GM18517 (cell line): ENCODE results near the gene ZNF454.

Experiments
- ATAC-seq: cut with Tn5 transposase; IDR thresholded peaks from one replicate; pipeline ENCODE4 v1.9.1; 2021; ENCODE audit warnings: mild to moderate bottlenecking, moderate library complexity; ENCODE audit not compliant: unreplicated experiment

ZNF454 gene

GRCh38 chr5:178992291-178992895 lies 51.4 kb downstream of the ZNF454 start:
- no peak for ATAC-seq

DNA sequence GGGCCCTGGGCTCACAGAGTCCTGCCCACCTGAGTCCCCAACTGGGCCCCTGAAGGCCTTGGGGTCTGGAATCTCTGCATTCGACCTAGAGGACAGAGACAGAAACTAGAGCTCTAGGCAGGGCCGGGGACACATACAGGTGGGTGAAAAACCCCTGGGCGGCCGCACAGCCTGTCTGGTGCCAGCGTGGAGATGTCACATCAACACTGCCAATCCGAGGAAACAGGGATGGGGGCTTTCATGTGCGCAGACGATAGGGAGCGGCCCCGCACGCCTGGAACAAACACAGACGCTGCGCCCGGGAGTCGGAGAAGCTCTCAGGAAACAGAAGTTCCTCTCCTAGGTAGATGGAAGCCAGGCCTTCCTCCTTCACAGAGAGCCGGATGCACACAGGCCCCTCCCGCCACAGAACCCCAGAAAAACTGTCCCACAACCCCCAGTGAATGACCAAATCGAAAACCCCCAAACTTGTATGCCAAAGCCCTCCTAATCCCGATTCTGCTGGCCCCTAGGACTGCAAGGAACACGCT lies 52.3 kb downstream of the ZNF454 start:
- no peak for ATAC-seq

DNA sequence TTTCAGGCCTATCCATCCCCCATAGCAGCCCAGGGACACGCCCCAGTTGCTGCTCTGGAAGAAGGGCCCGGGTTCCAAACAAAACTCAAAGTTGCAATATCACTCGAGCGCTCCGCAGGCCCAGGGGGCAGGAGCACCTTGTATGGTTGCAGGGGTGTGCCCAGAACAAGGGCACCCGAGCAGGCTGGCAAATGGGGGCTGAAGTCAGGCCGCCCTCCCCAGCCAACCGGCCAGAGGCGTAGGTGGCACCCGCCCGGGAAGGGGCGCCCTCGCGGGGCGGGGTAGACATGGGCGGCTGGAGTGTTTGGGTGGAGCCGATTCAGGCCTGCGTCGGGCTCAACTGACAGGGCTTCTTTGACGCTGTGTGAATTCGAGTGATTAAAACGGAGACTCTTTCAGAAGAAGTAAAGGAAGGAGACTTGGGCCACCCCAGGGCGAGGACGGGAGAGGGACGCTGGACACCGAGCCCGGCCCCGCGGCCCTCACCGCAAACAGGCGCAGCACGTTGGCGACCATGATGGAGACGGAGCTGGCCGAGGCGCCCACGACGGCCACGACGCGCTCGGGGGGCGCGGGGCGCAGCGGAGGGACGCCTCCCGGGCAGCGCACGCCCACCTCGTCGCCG lies 53.1 kb downstream of the ZNF454 start:
- no peak for ATAC-seq

GRCh38 chr5:178994580-178995340 lies 53.8 kb downstream of the ZNF454 start, which contains the start of gene GRM6:
GRM6 (minus strand) TSS chr5:178995320; CDS start chr5:178994944, 376 bp downstream.
- no peak for ATAC-seq

- no peak for ATAC-seq
Measured at GRCh38 chr5:178995341-178995690, 54.3 kb downstream of the ZNF454 start.

DNA sequence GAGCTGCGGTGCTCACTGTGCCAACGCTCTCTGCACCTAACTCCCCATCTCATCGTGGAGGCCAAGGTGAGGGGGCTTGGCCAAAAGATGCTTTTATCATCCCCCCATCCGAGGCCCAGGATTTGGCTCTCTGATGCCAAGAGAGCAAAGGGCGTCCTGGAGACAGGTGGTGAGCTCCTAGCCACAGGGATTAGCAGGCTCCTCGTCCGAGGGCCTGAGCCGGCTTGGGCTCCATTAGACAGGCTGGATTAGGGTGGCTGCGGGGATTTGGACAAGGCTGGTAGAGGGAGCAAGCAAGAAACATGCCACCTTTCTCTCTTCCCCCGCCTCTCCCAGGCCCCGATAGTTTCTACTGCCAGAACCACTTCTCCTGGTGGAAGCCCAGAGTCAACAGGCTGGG lies 55.2 kb downstream of the ZNF454 start:
- ATAC-seq = no peak

- no peak for ATAC-seq
Measured at GRCh38 chr5:178997191-178997590, 56.2 kb downstream of the ZNF454 start.

GRCh38 chr5:178998441-178998840 lies 57.4 kb downstream of the ZNF454 start:
- ATAC-seq = no peak

GRCh38 chr5:179006564-179006963 lies 65.6 kb downstream of the ZNF454 start:
- ATAC-seq = no peak

DNA sequence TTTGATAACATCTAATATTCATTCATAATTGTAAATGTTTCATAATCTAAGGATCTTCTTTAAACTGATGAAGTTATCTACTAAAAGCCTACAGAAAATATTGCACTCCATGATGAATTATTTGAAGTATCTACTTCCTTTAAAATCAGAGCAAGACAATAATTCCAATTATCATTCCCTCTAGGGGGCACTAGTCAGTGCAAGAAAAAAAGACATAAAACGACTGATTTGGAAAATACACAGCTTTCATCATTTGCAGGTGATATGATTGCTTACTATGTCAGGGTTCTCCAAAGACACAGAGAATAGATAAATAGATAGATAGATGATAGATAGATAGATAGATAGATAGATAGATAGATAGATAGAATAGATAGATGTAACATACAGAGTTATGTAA lies 67.7 kb downstream of the ZNF454 start:
- no peak for ATAC-seq
